Measurements from ENCODE around the gene RBPJ.

DNA sequence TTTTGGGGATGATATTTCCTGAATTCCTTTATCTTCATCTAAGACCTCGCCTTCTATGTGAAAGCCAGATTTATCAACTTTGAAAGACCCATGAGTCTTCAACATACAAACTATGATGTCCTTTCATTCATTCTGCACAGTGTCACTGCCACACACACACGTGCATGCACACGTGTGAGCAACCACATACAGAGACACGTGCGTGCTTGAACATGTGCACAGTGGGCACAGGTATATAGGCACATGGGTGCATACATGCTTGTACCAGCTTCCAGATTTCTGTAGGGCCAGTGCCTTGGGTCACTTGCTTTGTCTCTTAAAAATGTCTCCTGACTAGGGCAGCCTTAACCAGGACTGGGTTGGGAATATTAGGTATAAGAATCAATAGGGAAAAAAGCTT is 49.1 kb upstream of the RBPJ start:
- TF ChIP-seq, protein P1, sequence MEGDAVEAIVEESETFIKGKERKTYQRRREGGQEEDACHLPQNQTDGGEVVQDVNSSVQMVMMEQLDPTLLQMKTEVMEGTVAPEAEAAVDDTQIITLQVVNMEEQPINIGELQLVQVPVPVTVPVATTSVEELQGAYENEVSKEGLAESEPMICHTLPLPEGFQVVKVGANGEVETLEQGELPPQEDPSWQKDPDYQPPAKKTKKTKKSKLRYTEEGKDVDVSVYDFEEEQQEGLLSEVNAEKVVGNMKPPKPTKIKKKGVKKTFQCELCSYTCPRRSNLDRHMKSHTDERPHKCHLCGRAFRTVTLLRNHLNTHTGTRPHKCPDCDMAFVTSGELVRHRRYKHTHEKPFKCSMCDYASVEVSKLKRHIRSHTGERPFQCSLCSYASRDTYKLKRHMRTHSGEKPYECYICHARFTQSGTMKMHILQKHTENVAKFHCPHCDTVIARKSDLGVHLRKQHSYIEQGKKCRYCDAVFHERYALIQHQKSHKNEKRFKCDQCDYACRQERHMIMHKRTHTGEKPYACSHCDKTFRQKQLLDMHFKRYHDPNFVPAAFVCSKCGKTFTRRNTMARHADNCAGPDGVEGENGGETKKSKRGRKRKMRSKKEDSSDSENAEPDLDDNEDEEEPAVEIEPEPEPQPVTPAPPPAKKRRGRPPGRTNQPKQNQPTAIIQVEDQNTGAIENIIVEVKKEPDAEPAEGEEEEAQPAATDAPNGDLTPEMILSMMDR (IDR thresholded peaks at IDR 0.05; ENCODE audit: low read length) = no peak
- no peak for TF ChIP-seq EZH2 (IDR thresholded peaks at IDR 0.05; ENCODE audit: borderline replicate concordance, low read length)

Data from OCI-LY1 (cell line).